Limb (tissue), 2 donors: ENCODE measurements around the gene GPC6.
A peak's percentile ranks its signal among the peaks of the same experiment; 100 is the strongest.

Experiments used
- DNase-seq, 2 donors: peaks; one replicate each; pipeline ENCODE4 v3.0.0-alpha.2; 2016; ENCODE audit errors: extremely low spot score in 2 of 2

GPC6 gene

GRCh38 chr13:93230261-93230855 lies 3.8 kb downstream of the GPC6 start:
- no peak for DNase-seq

- no peak for DNase-seq
Observed at GRCh38 chr13:93231867-93232266, 5.3 kb downstream of the GPC6 start.

- no peak for DNase-seq
Observed at GRCh38 chr13:93233997-93234416, 7.4 kb downstream of the GPC6 start.

GRCh38 chr13:93234459-93234858 lies 7.9 kb downstream of the GPC6 start:
- no peak for DNase-seq

- DNase-seq = no peak
Observed at GRCh38 chr13:93235258-93236015, 8.8 kb downstream of the GPC6 start.

- no peak for DNase-seq
Observed at GRCh38 chr13:93238711-93239110, 12.1 kb downstream of the GPC6 start.

- DNase-seq = no peak
Observed at GRCh38 chr13:93243375-93244063, 16.9 kb downstream of the GPC6 start.

GRCh38 chr13:93244141-93244917 lies 17.7 kb downstream of the GPC6 start:
- peak in 1 of 2 donors; percentile 37 for DNase-seq

GRCh38 chr13:93244918-93245280 lies 18.3 kb downstream of the GPC6 start:
- DNase-seq = no peak

- DNase-seq = no peak
Observed at GRCh38 chr13:93246069-93246468, 19.5 kb downstream of the GPC6 start.

GRCh38 chr13:93248627-93249047 lies 22.0 kb downstream of the GPC6 start:
- DNase-seq = peak in 1 of 2 donors; percentile 71

- DNase-seq = no peak
Observed at GRCh38 chr13:93249364-93250306, 23.0 kb downstream of the GPC6 start.

- DNase-seq = no peak
Observed at GRCh38 chr13:93254775-93255174, 28.2 kb downstream of the GPC6 start.

- DNase-seq = no peak
Observed at GRCh38 chr13:93256998-93257397, 30.4 kb downstream of the GPC6 start.

- DNase-seq = no peak
Observed at GRCh38 chr13:93259527-93260080, 33.0 kb downstream of the GPC6 start.

- DNase-seq = no peak
Observed at GRCh38 chr13:93260591-93260990, 34.0 kb downstream of the GPC6 start.

- DNase-seq = no peak
Observed at GRCh38 chr13:93262729-93263345, 36.2 kb downstream of the GPC6 start.

GRCh38 chr13:93264876-93265275 lies 38.3 kb downstream of the GPC6 start:
- no peak for DNase-seq

- no peak for DNase-seq
Observed at GRCh38 chr13:93265800-93266199, 39.2 kb downstream of the GPC6 start.

- DNase-seq = no peak
Observed at GRCh38 chr13:93266681-93267080, 40.1 kb downstream of the GPC6 start.
